Cardiac fibroblast (primary cell): ENCODE results near the gene TRIOBP.

ENCODE experiments used
- DNase-seq, 2 donors: peaks; one replicate each; pipeline versions ENCODE4 v3.0.0 to v3.0.0-alpha.2; 2010; ENCODE audit warnings: low read depth in 2 of 2
- H3K4me3 ChIP-seq, 2 donors: replicated peaks in 1 of 2; 1 replicate in 1 of 2; 2 replicates in 1 of 2; pipeline ENCODE4 v1.5.1; 2011; ENCODE audit warnings: low read depth in 2 of 2, low read length in 2 of 2, mild to moderate bottlenecking in 2 of 2, moderate library complexity in 1 of 2
- CTCF ChIP-seq: IDR thresholded peaks from one replicate; pipeline ENCODE4 v1.5.1; 2011; ENCODE audit warnings: low read depth, mild to moderate bottlenecking, low read length, inconsistent platforms

TRIOBP gene

GRCh38 chr22:37803639-37804351 lies 106.9 kb downstream of the TRIOBP start:
- DNase-seq = no peak
- H3K4me3 ChIP-seq = no peak overlapping the region
- no peak for TF ChIP-seq CTCF

- DNase-seq = no peak
- peak overlapping the region in 1 of 2 donors; percentile 78 for H3K4me3 ChIP-seq
- no peak for TF ChIP-seq CTCF
Measured at GRCh38 chr22:37804352-37804880, 107.6 kb downstream of the TRIOBP start.

- DNase-seq = peak; percentile 85 to 89
- TF ChIP-seq CTCF = no peak
- peak overlapping the region; percentile 45 to 78 for H3K4me3 ChIP-seq
Measured at GRCh38 chr22:37804881-37805809, 108.3 kb downstream of the TRIOBP start.

- peak overlapping the region; percentile 45 to 78 for H3K4me3 ChIP-seq
- no peak for TF ChIP-seq CTCF
- no peak for DNase-seq
Measured at GRCh38 chr22:37805810-37806277, 109.0 kb downstream of the TRIOBP start.

- peak; percentile 32 to 45 for DNase-seq
- no peak for TF ChIP-seq CTCF
- H3K4me3 ChIP-seq = peak overlapping the region; percentile 55 to 78
Measured at GRCh38 chr22:37806409-37807333, 109.8 kb downstream of the TRIOBP start.
